Regular cardiac myocyte (primary cell): ENCODE data around the gene RANBP17. TPM values are rescaled to one million over a fixed set of nuclear protein-coding genes. Genes with fewer than 3 reads are reported as not detected.

Source experiments
- total RNA-seq: library from RNA; depleted of rRNA; stranded (reverse); fragments of >200 nt; gene quantifications from 2 replicates; pipeline ENCODE4 v1.2.3, GENCODE V29; 2014

Gene RANBP17
- 11.9 and 18.3 TPM in 2 replicates for total RNA-seq

DNA sequence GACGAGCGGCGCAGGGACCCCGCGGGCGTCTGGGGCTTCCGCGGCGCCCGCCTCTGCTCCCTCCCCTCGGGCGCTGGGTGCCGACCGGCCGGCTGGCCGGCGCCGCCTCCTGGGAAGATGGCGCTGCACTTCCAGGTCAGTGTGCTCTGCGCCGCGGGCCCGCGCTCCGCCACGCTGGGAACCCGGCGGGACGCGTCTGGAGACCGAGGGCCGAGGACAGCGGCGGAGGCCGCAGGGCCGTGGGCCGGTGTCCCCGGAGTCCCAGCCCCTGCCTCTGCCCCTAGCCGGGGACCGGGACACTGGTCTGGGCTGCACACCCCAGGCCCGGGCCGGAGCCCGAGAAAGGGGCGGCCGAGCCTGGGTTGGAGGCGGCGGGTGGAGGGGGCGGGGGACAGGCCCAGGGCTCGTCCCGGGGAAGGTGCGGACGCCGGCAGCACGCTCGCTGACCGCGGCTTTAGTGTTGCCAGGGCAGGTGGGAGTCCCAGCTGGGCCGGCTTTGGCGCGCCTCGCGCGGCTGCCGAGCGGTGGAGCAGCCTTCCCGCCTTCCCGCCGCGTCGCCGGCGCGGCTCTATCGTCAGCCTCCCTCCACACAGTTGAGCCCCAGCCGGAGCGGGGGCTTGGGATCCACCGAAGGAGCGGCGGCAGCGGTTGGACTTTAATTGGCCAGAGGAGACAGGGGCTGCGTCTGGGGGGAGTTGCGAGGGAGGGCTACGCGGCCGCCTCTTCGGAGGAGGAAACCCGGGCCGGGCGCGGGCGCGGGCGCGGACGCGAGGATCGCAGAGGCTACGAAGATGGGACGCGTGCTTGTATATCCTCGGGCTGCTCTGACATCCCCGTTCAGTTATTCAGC is at the start of gene RANBP17:
Gene RANBP17, plus strand, starts transcription at position 102 of the 850 bp plus-strand sequence.

DNA sequence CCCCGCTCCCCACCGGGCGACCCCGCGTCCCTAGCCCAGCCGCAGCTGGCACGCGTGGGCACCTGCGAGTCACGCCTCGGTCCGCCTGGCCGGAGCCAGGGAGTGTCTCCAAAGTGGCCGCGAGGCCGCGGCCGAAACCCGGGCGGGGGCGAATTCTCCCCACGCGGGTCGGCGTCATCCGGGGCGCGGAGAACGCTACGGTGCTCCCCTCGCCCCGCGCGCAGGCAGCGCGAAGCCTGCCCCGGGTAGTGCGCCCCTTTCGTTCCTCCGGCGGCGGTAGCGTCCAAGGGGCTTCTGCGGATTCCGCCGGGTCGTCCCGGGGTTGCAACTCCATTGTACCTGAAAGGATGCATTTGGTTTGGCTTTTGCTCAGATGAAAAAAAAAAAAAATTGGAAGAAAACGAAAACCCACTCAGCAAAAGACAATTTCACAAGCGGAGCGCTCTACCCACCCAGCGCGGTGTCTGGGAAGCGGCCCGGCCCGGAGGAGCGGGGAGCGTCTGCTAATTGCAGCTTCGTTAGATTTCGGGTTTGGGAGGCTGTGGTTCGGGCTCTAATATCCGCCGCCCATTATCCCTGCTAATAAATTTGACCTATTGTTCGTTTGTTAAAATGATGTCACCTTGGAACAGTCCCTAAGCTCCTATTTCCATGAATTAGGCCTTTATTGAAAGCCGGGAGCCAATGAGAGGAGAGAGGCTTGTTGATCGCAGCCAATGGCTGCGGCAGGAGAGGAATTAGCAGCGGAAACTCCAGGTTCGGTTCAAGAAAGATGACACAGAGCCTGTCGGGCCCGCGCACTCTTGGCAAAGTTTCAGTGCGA is 446.8 kb downstream of the RANBP17 start, which contains the start of gene TLX3:
Gene TLX3, plus strand, starts transcription at position 796 of the 823 bp plus-strand sequence. CDS start 118 bp downstream, outside the sequence.

Other genes starting within 250 kb of the RANBP17 start
- gene GABRP, start 78.3 kb upstream of the RANBP17 start, total RNA-seq, result under 0.01 TPM in 1 of 2 replicates, not detected in the other